Hepatocyte (in vitro differentiated cells): ENCODE results near the gene PCBP3.

Experiments used
- CTCF ChIP-seq: fragments of 200-600 bp; sonication (generic); IDR thresholded peaks from 2 replicates; pipeline ENCODE4 v1.5.1; 2016; ENCODE audit warnings: antibody characterized with exemption, mild to moderate bottlenecking; ENCODE audit not compliant: poor library complexity
- EZH2phosphoT487 ChIP-seq: fragments of 200-600 bp; sonication (generic); IDR thresholded peaks from one replicate; pipeline ENCODE4 v1.6.1; 2018; ENCODE audit warnings: antibody characterized with exemption, mild to moderate bottlenecking, low read depth, moderate library complexity; ENCODE audit not compliant: unreplicated experiment, severe bottlenecking

GRCh38 chr21:45941338-45941710, 297.8 kb downstream of the PCBP3 start:
- TF ChIP-seq CTCF (no peak), EZH2phosphoT487 (no peak)
